Mesangial cell (primary cell): Measurements from ENCODE around the gene SIAE. TPM values are rescaled to one million over a fixed set of nuclear protein-coding genes. Genes with fewer than 3 reads are reported as not detected.

Experiments used
- total RNA-seq: library from RNA; depleted of rRNA; stranded (reverse); fragments of >200 nt; gene quantifications from 2 replicates; pipeline ENCODE4 v1.2.3, GENCODE V29; 2015

The SIAE gene
- 5.2 and 16.9 TPM in 2 replicates for total RNA-seq

GRCh38 chr11:124673333-124674167 lies at the start of gene SIAE, which contains the start of gene SPA17:
Gene SIAE, minus strand, starts transcription at chr11:124673739. Its CDS starts 31 bp downstream, at chr11:124673708.
Gene SPA17, plus strand, starts transcription at chr11:124673904. Its CDS starts 1,361 bp downstream, at chr11:124675265.

GRCh38 chr11:124622531-124623451 lies 50.7 kb downstream of the SIAE start, which contains the start of gene TBRG1:
Gene TBRG1, plus strand, starts transcription at chr11:124622864. Its CDS starts 220 bp downstream, at chr11:124623084.

GRCh38 chr11:124611064-124611463 lies 62.5 kb downstream of the SIAE start, which contains the start of gene PANX3:
Gene PANX3, plus strand, starts transcription at chr11:124611428. Its CDS starts 129 bp downstream, at chr11:124611557.

Other genes with a start within 250 kb of the SIAE start
- gene OR8B4, start 248.9 kb downstream of the SIAE start, total RNA-seq, result not detected in 2 replicates
- not detected in 2 replicates for gene OR8B8, start 228.0 kb downstream of the SIAE start, total RNA-seq
- gene OR8B12, start 130.1 kb downstream of the SIAE start, total RNA-seq, result not detected in 2 replicates
- not detected in 2 replicates for gene OR8A1, start 103.7 kb downstream of the SIAE start, total RNA-seq
- gene PANX3, start 62.3 kb downstream of the SIAE start, total RNA-seq, result not detected in 2 replicates
- gene TBRG1, start 50.9 kb downstream of the SIAE start, total RNA-seq, result 17.8 and 24.1 TPM in 2 replicates
- gene SPA17, start 165 bp upstream of the SIAE start, total RNA-seq, result 4.2 and 12.9 TPM in 2 replicates
- gene NRGN, start 66.2 kb upstream of the SIAE start, total RNA-seq, result 0.76 and 11.1 TPM in 2 replicates
- 0.13 TPM in 1 of 2 replicates, not detected in the other for gene VSIG2, start 78.5 kb upstream of the SIAE start, total RNA-seq
- gene ESAM, start 88.6 kb upstream of the SIAE start, total RNA-seq, result 6.1 and 35.7 TPM in 2 replicates
- 7.5 and 11.1 TPM in 2 replicates for gene MSANTD2, start 126.7 kb upstream of the SIAE start, total RNA-seq
- gene ROBO3, start 191.7 kb upstream of the SIAE start, total RNA-seq, result 22.3 and 22.6 TPM in 2 replicates
- 0.65 and 0.76 TPM in 2 replicates for gene ROBO4, start 224.1 kb upstream of the SIAE start, total RNA-seq
- not detected in 2 replicates for gene HEPN1, start 245.5 kb upstream of the SIAE start, total RNA-seq